NCI-H2171 (cell line): ENCODE measurements around the gene CDC16.
"Not testable (repeated sequence)": the region's sequence is repeated elsewhere in the genome, so short reads cannot be mapped to it uniquely, and the experiment has no call there.

Experiments used
- DNase-seq: peaks from one replicate; lab custom pipeline; 2025; lab: John Stamatoyannopoulos, UW

CDC16 gene

GRCh38 chr13:114234645-114235421 lies at the start of gene CDC16:
TSS of gene CDC16 (plus strand) at chr13:114234897. CDS start at chr13:114235085, 188 bp downstream.
- peak; percentile 98 for DNase-seq

GRCh38 chr13:114185182-114185971 lies 49.3 kb upstream of the CDC16 start:
- no peak for DNase-seq

- DNase-seq: no peak
These were observed 39.8 kb upstream of the CDC16 start for GRCh38 chr13:114194853-114195252.

- DNase-seq: no peak
These were observed 38.1 kb upstream of the CDC16 start for GRCh38 chr13:114196629-114197028.

GRCh38 chr13:114198556-114198955 lies 36.1 kb upstream of the CDC16 start:
- DNase-seq: no peak

- DNase-seq: not testable (repeated sequence)
These were observed 35.2 kb upstream of the CDC16 start for GRCh38 chr13:114199526-114199925.

- DNase-seq: no peak
These were observed 34.7 kb upstream of the CDC16 start for GRCh38 chr13:114199954-114200353.

GRCh38 chr13:114200399-114200911 lies 34.2 kb upstream of the CDC16 start:
- DNase-seq: no peak

- DNase-seq: no peak
These were observed 32.1 kb upstream of the CDC16 start for GRCh38 chr13:114202581-114202980.

GRCh38 chr13:114203536-114203935 lies 31.2 kb upstream of the CDC16 start:
- DNase-seq: peak; percentile 85

GRCh38 chr13:114204894-114205293 lies 29.8 kb upstream of the CDC16 start:
- DNase-seq: no peak

GRCh38 chr13:114208134-114208533 lies 26.6 kb upstream of the CDC16 start:
- DNase-seq: no peak

- DNase-seq: no peak
These were observed 23.1 kb upstream of the CDC16 start for GRCh38 chr13:114211446-114212157.

GRCh38 chr13:114212158-114212495 lies 22.6 kb upstream of the CDC16 start:
- DNase-seq: no peak

- DNase-seq: no peak
These were observed 20.7 kb upstream of the CDC16 start for GRCh38 chr13:114213980-114214379.

- no peak for DNase-seq
These were observed 15.3 kb upstream of the CDC16 start for GRCh38 chr13:114219392-114219791.

- DNase-seq: no peak
These were observed 12.2 kb upstream of the CDC16 start for GRCh38 chr13:114222461-114222968.

GRCh38 chr13:114224201-114224600 lies 10.5 kb upstream of the CDC16 start:
- DNase-seq: no peak

GRCh38 chr13:114225610-114226009 lies 9.1 kb upstream of the CDC16 start:
- DNase-seq: no peak

GRCh38 chr13:114226088-114226487 lies 8.6 kb upstream of the CDC16 start:
- no peak for DNase-seq

GRCh38 chr13:114226699-114227323 lies 7.9 kb upstream of the CDC16 start:
- peak; percentile 60 for DNase-seq

GRCh38 chr13:114227528-114227927 lies 7.2 kb upstream of the CDC16 start:
- DNase-seq: no peak
